NCI-H1417 treated with DMSO at 0.1 percent for 48 hours (cell line): ENCODE data around the gene MBD3L4.
"Not testable (repeated sequence)": the region's sequence is repeated elsewhere in the genome, so short reads cannot be mapped to it uniquely, and the experiment has no call there.

ENCODE experiments used
- DNase-seq: peaks from one replicate; lab custom pipeline; 2025; lab: John Stamatoyannopoulos, UW

The MBD3L4 gene

GRCh38 chr19:7049021-7049420 is 9.0 kb upstream of the MBD3L4 start, which contains the start of gene MBD3L2:
Gene MBD3L2, plus strand, starts transcription at chr19:7049321. Its CDS starts 53 bp downstream, at chr19:7049374.
- DNase-seq: not testable (repeated sequence)

GRCh38 chr19:7041563-7041962 is 1.6 kb upstream of the MBD3L4 start:
- DNase-seq: not testable (repeated sequence)

DNA sequence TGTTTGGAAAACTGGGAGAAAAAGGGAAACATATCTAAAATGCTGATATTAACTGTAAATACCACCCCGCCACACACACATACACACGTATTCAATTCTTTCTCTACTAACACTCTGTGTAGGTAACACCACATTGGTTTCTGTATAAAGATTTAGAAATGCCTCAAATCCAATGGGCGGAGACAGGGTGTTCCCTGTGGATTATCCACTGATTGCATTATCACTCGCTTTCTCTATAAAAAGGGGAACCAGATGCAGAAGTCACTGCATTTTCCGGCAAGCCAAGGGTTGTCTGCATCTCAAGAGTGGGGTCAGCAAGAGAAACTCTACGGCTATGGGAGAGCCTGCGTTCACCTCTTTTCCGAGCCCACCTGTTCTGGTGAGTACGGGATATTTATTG is 9.7 kb downstream of the MBD3L4 start, which contains the start of gene MBD3L5:
Gene MBD3L5, plus strand, starts transcription at position 301 of the 400 bp plus-strand sequence. Its CDS starts 34 bp downstream, at position 335.
- not testable (repeated sequence) for DNase-seq

- DNase-seq: not testable (repeated sequence)
Measured at GRCh38 chr19:7028790-7029189, 11.2 kb downstream of the MBD3L4 start.

DNA sequence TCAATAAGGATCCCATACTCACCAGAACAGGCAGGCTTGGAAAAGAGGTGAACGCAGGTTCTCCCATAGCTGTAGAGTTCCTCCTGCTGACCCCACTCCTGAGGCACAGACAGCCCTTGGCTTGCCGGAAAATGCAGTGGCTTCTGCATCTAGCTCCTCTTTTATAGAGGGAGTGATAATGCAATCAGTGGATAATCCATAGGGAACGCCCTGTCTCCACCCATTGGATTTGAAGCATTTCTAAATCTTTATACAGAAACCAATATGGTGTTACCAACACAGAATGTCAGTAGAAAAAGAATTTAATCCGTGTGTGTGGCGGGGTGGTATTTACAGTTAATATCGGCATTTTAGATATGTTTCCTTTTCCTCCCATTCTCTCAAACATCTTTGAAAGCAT is 18.6 kb downstream of the MBD3L4 start, which contains the start of gene MBD3L2B:
Gene MBD3L2B, minus strand, starts transcription at position 101 of the 400 bp plus-strand sequence. Its CDS starts 34 bp downstream, at position 67.
- not testable (repeated sequence) for DNase-seq

DNA sequence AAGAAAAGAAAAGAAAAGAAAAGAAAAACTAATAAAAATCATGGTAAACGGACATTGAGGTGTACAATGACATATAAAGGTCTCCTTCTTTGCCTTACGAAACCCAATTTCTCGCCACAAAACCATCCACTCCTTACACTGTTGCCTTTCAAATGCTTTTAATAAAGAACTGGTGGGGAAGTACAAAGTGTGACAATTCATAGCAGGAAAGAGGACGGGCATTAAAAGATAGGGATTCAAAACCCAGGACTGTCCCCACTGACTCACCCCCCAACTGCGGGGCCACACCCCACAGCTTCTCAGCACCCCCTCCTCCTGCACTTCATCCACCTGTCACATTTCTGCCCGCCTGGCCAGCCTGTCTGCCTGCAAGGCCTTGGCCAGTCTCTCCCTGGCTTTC is 21.2 kb downstream of the MBD3L4 start:
- no peak for DNase-seq

GRCh38 chr19:7013678-7014077 is 26.3 kb downstream of the MBD3L4 start:
- DNase-seq: no peak

DNA sequence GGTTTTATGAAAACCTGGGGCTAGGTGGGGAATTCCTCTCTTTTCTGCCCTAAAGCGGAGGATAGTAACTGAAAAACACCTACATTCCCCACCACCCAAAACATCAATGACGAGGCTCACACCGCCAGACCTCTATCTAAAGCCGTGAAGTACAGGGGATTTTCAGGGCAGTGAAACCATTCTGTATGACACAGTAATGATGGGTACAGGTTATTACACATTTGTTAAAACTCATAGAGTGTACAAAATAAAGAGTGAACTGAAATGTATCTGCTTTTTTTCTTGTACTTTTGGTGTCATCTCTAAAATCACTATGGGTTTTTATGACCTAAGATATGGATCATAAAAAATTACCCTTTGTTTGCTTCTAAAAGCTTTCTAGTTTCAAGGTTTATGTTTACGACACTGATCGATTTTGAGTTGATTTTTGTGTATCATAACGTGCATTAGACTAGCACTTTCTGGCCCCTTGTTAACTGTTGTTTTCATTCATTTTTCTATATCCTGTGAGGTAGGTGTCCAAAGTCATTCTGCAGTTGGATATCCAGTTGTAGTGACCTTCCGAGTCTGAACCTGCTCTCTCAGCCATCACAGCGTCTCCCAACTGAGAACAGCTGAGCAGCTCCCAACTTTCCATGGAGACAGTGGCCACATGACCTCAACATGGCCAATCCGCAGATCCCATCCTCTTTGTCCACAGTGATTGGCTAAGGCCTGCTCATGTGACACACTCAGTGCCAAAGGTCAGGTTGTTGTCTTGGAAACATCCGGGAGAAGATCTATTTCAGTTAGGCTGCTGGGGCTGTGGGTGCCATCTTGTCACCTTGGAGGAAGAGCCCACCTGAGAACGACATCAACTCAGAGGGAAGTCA is 29.0 kb downstream of the MBD3L4 start:
- DNase-seq: no peak

GRCh38 chr19:7007859-7008258 is 32.1 kb downstream of the MBD3L4 start:
- DNase-seq: no peak

DNA sequence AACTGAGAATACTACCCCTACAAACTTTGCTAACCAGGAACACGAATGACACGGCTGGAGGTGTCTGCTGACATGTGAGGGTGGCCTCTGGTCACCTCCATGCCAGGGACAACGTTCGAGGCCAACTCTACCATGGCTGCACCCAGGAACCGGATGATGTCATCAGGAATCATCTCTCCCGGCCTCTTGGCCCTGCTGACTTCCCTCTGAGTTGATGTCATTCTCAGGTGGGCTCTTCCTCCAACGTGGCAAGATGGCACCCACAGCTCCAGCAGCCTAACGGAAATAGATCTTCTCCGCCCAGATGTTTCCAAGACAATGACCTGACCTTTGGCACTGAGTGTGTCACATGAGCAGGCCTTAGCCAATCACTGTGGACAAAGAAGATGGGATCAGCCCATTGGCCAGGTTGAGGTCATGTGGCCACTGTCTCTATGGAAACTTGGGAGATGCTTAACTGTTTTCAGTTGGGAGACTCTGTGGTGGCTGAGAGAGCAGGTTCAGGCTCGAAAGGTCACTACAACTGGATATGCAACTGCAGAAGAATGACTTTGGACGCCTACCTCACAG is 33.8 kb downstream of the MBD3L4 start:
- no peak for DNase-seq

DNA sequence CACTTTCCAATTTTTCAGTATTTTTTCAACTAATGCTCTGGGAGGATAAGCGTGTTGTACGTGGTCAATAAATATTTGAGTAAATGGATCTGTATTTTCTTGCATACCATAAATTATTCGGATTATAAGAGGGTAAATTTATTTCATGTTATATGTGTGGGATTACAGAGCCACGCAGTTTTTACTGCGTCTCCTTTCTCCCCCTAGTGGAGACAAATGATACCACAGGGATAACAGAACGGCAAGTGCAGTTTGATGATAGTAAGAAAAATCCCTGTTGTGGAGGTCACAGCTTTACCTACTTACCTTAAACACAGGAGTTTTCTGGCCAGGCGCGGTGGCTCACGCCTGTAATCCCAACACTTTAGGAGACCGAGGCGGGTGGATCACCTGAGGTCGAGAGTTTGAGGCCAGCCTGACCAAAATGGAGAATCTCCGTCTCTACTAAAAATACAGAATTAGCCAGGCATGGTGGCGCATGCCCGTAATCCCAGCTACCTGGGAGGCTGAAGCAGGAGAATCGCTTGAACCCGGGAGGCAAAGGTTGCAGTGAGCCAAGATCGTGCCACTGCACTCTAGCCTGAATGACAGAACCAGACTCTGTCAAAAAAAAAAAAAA is 35.6 kb downstream of the MBD3L4 start:
- no peak for DNase-seq

DNA sequence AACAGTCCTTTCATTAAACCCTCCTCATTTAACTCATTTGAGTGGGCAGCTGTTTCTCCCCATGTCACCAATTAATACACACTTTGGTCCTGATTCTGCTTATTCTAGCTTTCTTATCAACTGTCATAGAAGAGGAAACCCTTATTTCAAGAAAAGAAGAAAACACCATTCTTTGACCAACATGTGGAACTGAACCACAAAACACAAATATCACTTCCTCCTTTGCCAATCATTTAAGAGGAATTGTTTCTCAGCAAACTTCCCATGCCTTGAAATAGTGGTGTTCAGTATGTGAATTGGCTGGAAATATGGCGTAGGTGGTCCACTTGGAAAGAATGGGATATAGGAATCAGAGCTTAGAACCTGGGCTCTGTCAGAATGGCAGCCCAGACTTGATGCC is 39.2 kb downstream of the MBD3L4 start:
- no peak for DNase-seq

DNA sequence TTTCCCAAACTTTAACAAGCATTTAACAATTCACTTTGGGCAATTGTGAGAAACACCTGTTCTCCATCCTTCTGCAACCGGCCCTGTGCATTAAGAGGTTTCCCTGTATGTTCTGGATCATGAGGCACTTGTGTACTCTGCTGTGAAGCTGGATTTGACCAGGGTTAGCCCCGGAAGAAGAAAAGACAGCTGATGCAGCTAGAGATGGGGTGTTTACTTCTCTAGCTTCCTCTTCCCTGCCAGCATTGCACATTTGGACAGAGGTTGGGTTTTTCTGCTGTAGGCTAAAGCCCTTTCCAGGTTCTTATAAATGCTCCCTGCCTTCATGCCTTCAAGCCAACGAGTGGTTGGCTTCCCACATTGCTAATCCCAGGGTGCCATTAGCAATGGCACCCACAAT is 39.6 kb downstream of the MBD3L4 start:
- DNase-seq: no peak

DNA sequence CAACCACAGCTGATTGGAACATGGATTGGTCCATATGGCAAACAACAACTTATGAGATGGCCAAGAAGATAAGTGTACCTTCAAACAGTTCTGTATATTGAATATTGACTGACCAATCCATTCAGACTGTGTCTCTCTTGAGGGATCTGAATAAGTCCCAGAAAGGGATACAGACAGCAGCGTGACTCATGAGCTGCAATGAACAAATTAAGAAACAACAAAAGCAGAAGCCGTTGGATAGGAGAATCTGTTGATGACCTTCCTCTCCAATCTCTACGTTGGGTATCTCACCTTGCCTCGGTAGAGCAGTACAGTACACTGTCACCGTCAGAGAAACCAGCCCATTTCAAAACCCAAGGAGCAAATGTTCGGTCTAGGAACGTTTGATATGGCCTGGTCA is 40.0 kb downstream of the MBD3L4 start:
- DNase-seq: no peak

GRCh38 chr19:6997679-6998445 is 42.1 kb downstream of the MBD3L4 start:
- DNase-seq: no peak

GRCh38 chr19:6996810-6997209 is 43.2 kb downstream of the MBD3L4 start:
- no peak for DNase-seq

DNA sequence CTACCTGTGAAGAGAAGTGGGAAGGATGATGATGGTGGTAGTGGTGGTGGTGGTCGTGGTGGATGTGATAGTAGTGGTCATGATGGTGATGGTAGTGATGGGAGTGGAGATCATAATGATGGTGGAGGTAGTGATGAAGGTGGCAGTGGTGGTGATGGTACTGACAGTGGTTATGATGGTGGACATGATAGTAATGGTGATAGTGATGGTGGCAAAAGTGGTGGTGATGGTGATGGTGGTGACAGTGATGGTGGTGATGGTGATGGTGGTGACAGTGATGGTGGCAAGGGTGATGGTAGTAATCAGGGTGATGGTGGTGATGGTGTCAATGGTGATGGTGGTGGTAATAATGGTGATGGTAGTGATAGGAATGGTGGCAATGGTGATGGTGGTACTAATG is 44.9 kb downstream of the MBD3L4 start:
- no peak for DNase-seq

- DNase-seq: no peak
Measured at GRCh38 chr19:6988257-6988656, 51.7 kb downstream of the MBD3L4 start.

DNA sequence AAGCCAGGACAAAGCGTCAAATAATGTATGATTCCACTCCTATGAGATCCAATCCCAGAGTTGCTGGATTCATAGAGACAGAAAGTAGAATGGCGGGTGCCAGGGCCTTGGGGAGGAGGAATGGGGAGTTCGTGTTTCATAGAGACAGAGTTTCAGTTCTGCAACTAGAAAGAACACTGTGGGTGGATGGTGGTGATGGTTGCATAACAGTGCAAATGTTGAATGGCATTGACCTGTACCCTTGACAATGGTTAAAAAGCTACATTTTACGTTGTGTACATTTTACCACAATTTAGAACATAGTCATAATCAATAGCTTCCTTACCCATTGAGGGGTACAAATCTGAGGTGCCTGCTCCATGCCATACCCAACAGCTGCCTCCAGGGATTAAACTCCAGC is 52.1 kb downstream of the MBD3L4 start:
- no peak for DNase-seq
